ENCODE measurements around the gene DAZAP1.
"Not testable (repeated sequence)": the region's sequence is repeated elsewhere in the genome, so short reads cannot be mapped to it uniquely, and the experiment has no call there.

The DAZAP1 gene

GRCh38 chr19:1417681-1418495 is 10.5 kb downstream of the DAZAP1 start:
- no peak for TF ChIP-seq CTCF (IDR thresholded peaks at IDR 0.05; ENCODE audit: extremely low read depth, insufficient read depth, missing control alignments)
- in situ Hi-C loops (cut with MboI; ENCODE audit: low pct_unique_long_range_greater_than_20kb, low sequenced_read_pairs, unreplicated experiment) = no loop called here
- DNase-seq (ENCODE audit: low spot score) = no peak

- no peak for TF ChIP-seq CTCF (IDR thresholded peaks at IDR 0.05; ENCODE audit: extremely low read depth, insufficient read depth, missing control alignments)
- no peak for DNase-seq (ENCODE audit: low spot score)
- in situ Hi-C loops (cut with MboI; ENCODE audit: low pct_unique_long_range_greater_than_20kb, low sequenced_read_pairs, unreplicated experiment) = no loop called here
These were observed 11.1 kb downstream of the DAZAP1 start for GRCh38 chr19:1418496-1418775.

- no peak for TF ChIP-seq CTCF (IDR thresholded peaks at IDR 0.05; ENCODE audit: extremely low read depth, insufficient read depth, missing control alignments)
- in situ Hi-C loops (cut with MboI; ENCODE audit: low pct_unique_long_range_greater_than_20kb, low sequenced_read_pairs, unreplicated experiment) = no loop called here
- no peak for DNase-seq (ENCODE audit: low spot score)
These were observed 11.8 kb downstream of the DAZAP1 start for GRCh38 chr19:1418951-1419738.

GRCh38 chr19:1420085-1420484 is 12.7 kb downstream of the DAZAP1 start:
- in situ Hi-C loops (cut with MboI; ENCODE audit: low pct_unique_long_range_greater_than_20kb, low sequenced_read_pairs, unreplicated experiment); DNase-seq (ENCODE audit: low spot score): not testable (repeated sequence)

- in situ Hi-C loops (cut with MboI; ENCODE audit: low pct_unique_long_range_greater_than_20kb, low sequenced_read_pairs, unreplicated experiment) = no loop called here
- no peak for DNase-seq (ENCODE audit: low spot score)
- TF ChIP-seq CTCF (IDR thresholded peaks at IDR 0.05; ENCODE audit: extremely low read depth, insufficient read depth, missing control alignments) = no peak
These were observed 13.2 kb downstream of the DAZAP1 start for GRCh38 chr19:1420590-1420989.

GRCh38 chr19:1421218-1421957 is 14.0 kb downstream of the DAZAP1 start:
- no peak for DNase-seq (ENCODE audit: low spot score)
- TF ChIP-seq CTCF (IDR thresholded peaks at IDR 0.05; ENCODE audit: extremely low read depth, insufficient read depth, missing control alignments) = no peak
- in situ Hi-C loops (cut with MboI; ENCODE audit: low pct_unique_long_range_greater_than_20kb, low sequenced_read_pairs, unreplicated experiment) = no loop called here

- no peak for DNase-seq (ENCODE audit: low spot score)
- TF ChIP-seq CTCF (IDR thresholded peaks at IDR 0.05; ENCODE audit: extremely low read depth, insufficient read depth, missing control alignments) = no peak
These were observed 14.5 kb downstream of the DAZAP1 start for GRCh38 chr19:1421958-1422305.

More at GRCh38 chr19:1421958-1422305, 14.5 kb downstream of the DAZAP1 start:
- in situ Hi-C loops (cut with MboI; ENCODE audit: low pct_unique_long_range_greater_than_20kb, low sequenced_read_pairs, unreplicated experiment) = no loop called here

Measured in GM13977 (cell line).